ENCODE measurements around the gene REEP6.
"Not testable (repeated sequence)": the region's sequence is repeated elsewhere in the genome, so short reads cannot be mapped to it uniquely, and the experiment has no call there.

Gene REEP6

DNA sequence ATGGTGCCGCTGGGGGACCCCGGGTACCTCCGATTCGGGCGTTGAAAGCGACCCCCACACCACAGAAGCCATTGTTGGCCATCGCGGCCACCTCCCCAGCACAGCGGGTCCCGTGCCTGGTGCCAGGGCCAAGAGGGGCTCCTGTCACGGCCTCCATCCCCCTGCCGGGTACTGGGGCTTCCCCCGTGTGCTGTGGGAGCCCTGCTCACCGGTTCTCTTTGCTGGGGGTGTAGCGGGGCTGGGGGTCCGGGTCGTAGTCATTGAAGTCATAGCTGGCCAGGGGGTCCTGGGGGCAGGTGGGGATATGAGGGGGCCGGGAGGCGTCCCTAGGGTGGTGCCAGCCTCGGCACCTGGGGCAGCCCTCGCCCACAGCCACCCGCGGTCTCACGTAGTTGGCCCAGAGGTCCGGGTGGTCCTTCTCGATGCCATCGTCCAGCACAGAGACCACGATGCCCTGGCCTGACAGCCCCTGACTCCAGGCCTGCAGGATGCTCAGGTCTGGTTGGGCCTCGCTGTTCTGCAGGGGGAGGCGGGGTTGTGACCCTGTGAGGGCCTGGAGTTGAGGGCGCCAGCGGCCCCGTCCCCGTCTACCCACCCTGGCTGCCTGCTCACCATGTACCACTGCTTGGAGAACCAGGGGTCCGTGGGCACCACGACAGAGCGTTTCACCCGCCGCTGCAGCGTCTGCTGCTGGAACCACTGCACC is 3.3 kb upstream of the REEP6 start:
- no peak for DNase-seq
- no peak for ATAC-seq
- H3K4me1 Mint-ChIP-seq: peaks cover 12% of the 10 kb centered on the region
- no peaks in the 10 kb centered on the region for H3K9me3 Mint-ChIP-seq
- H3K4me3 Mint-ChIP-seq: no peak overlapping the region
- H3K36me3 Mint-ChIP-seq (ENCODE audit: low read depth): no peaks in the 10 kb centered on the region
- no peak overlapping the region for H3K27ac Mint-ChIP-seq
- H3K27me3 Mint-ChIP-seq: peaks cover 6% of the 10 kb centered on the region

DNA sequence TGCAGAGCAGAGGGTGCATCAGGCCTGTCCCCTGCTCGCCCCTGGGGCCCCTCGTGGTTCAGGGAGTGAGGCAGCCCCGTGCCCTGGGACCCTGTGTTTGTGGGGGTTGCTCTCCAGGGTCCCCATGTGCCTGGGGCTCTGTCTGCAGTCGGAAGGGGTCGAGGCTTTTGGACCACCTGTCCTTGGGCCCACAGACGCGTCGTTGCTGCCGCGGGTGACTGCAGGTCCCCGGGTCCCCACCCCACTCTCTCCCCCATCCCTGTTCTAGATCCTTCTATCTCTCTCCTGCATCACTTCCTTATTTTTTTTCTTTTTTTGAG is 2.7 kb upstream of the REEP6 start:
- Mint-ChIP-seq H3K4me3 (no peak overlapping the region), H3K4me1 (peaks cover 12% of the 10 kb centered on the region), H3K9me3 (no peaks in the 10 kb centered on the region), H3K36me3 (ENCODE audit: low read depth) (no peaks in the 10 kb centered on the region), H3K27ac (no peak overlapping the region), H3K27me3 (peaks cover 6% of the 10 kb centered on the region)
- no peak for ATAC-seq
- no peak for DNase-seq

DNA sequence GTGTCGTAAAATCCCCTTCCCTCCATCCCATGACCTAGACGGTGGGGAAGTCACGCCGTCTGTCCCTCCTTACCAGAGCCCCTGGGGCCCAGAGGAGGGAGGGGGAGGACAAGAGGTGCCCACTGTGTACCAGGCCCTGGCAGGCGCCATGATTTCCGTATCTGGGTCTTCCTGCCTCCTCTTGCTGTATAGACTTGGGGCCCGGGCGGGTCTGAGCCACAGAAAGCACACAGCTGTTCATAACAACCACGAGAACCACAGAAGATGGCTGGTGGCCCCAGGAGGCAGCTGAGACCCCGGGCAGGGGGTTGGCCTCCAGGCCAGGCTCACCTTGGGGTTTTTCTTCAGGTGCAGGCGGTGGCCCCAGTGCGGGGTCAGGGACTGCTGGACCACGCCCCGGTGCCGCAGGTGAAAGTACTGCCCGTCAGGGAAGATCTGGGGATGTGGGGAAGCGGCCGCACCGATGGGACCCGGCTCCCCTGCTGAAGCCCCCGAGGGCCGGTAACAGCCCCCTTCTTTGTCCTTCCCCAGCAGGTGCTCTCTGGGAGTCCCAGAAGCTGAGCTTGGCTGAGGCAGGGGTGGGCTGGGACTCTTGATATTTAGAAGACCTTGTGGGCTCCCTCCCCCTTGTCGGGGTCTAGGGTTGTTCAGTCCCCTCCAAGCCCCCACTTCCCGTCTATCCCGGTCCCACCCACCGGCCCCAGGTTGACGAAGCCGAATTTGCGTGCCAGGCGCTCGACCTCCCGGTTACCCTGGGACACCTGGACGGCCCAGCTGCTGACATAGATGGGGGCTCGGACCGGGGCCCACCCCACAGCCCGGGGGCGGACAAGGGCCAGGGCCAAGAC is 1.3 kb upstream of the REEP6 start:
- Mint-ChIP-seq H3K27ac (no peak overlapping the region), H3K27me3 (peaks cover 6% of the 10 kb centered on the region), H3K4me3 (no peak overlapping the region), H3K36me3 (ENCODE audit: low read depth) (no peaks in the 10 kb centered on the region), H3K4me1 (peaks cover 12% of the 10 kb centered on the region), H3K9me3 (no peaks in the 10 kb centered on the region)
- no peak for DNase-seq
- ATAC-seq: no peak

DNA sequence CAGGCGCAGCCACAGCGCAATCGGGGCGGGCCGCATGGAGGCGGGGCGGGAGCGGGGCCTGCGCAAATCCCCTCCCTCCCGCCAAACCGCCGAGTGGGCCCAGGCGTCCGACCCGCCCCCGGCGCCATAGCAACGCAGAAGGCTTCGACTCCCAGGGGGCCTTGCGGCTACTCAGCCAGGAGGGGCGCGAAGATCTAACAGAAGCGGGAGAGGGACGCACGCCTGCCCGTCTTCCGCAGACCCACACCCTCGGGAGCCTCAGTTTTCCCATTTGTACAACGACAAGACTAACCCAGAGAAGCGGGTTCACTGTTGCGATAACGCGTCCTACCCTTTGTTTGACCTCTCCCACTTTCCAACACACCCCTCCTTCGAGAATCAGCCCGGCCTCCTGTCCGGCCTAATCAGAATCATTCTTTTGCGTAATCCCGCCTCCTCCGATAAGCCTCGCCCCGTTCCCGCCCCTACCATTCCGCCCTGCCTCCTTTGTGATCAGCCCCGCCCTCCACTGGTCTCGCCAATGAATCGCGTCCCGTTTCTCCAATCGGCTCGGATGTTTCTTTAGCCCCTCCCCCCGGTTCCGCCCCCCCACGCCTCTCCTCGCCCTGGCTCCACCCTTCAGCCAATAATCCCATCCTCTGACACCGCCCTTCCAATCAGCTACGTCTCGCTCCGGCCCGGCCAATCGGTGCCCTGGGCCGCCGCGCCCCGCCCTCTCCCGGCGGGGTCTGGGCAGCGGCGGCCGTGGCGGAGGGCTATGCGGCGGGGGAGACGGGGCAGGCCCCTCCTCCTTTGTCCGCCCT is 469 bp upstream of the REEP6 start, which contains the start of gene PCSK4:
Gene PCSK4 (minus strand): TSS at position 40 of the 803 bp plus-strand sequence. CDS start 4 bp downstream, at position 36.
- peaks cover 6% of the 10 kb centered on the region for H3K27me3 Mint-ChIP-seq
- H3K9me3 Mint-ChIP-seq: no peaks in the 10 kb centered on the region
- H3K4me3 Mint-ChIP-seq: peak within 1 kb of the TSS; percentile 84
- peak; percentile 96 for DNase-seq
- ATAC-seq: peak; percentile 94
- H3K4me1 Mint-ChIP-seq: peaks cover 12% of the 10 kb centered on the region
- H3K27ac Mint-ChIP-seq: peak within 1 kb of the TSS; percentile 94
- H3K36me3 Mint-ChIP-seq (ENCODE audit: low read depth): no peaks in the 10 kb centered on the region

DNA sequence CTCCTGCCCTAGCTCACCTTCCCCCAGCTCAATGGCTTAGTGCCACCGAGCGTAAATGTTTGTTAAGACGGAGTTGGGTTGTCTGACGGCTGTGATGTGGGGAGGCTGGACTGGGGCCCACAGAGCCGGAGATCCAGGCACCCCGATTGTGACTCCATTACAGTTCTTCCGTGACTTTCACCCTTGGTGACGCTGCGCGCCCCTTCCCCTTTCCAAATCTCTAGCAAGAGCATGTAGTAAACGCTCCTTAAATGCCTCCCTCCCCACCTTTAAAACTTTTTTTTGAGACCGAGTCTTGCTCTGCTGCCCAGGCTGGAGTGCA is 829 bp downstream of the REEP6 start:
- Mint-ChIP-seq H3K27ac (peak overlapping the region; percentile 64), H3K4me3 (peak overlapping the region; percentile 71), H3K4me1 (peaks cover 12% of the 10 kb centered on the region), H3K36me3 (ENCODE audit: low read depth) (no peaks in the 10 kb centered on the region), H3K27me3 (peaks cover 6% of the 10 kb centered on the region), H3K9me3 (no peaks in the 10 kb centered on the region)
- ATAC-seq: no peak
- DNase-seq: no peak

DNA sequence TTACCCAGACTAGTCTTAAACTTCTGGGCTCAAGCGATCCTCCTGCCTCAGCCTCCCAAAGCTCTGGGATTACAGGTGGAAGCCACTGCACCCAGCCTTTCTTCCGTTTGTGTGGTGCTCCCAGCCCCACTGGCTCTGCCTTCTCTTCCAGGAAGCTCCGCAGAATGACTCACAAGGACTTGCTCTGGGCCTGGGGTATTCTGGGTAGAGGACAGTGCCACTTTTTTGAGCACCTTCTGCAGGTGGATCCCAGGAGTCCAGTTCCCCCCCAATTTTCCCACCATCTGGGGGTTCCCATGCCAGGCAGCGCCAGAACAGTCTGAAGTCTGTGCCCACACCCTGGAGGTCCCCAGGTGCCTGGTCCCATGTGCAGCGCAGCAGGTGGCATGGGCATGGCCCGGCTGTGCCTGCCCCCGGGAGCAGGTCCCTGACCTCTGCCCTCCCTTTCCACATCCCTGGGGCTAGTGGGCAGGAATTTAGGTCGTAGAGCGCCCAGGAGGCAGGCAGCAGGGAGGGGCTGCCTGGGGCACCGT is 1.6 kb downstream of the REEP6 start:
- DNase-seq: no peak
- peaks cover 12% of the 10 kb centered on the region for H3K4me1 Mint-ChIP-seq
- no peak overlapping the region for H3K4me3 Mint-ChIP-seq
- H3K27ac Mint-ChIP-seq: no peak overlapping the region
- no peaks in the 10 kb centered on the region for H3K9me3 Mint-ChIP-seq
- H3K27me3 Mint-ChIP-seq: peaks cover 6% of the 10 kb centered on the region
- no peak for ATAC-seq
- H3K36me3 Mint-ChIP-seq (ENCODE audit: low read depth): no peaks in the 10 kb centered on the region

DNA sequence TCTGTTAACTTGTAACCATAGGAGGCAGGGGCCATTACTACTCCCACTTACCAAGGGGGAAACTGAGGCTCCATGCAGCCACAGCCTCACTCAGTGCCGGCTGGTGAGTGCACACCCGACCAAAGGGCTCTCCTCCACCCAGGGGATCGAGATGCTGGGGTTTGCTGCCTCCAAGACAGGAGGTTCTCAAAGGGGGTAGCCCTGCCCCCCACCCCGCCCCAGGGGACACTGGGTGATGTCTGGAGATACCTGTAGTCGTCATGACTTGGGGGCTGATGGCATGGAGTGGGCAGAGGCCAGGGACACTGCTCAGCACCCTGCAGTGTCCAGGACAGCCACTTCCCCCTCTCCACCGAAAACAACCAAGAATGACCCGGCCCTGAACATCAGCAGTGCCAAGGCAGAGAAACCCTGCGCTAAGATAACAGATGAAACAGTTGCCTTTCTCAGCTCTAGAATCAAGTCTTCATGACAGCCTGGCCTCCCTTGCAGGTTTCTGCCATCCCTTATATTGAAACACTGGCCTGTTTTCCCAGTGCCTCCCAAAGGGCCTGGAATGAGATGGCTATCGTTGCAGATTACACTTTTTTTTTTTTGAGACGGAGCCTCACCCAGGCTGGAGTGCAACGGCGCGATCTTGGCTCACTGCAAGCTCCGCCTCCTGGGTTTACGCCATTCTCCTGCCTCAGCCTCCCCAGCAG is 3.3 kb downstream of the REEP6 start:
- DNase-seq (no peak), ATAC-seq (no peak)
- Mint-ChIP-seq H3K36me3 (ENCODE audit: low read depth) (no peaks in the 10 kb centered on the region), H3K27me3 (peaks cover 6% of the 10 kb centered on the region), H3K9me3 (no peaks in the 10 kb centered on the region), H3K4me3 (no peak overlapping the region), H3K27ac (no peak overlapping the region), H3K4me1 (peaks cover 11% of the 10 kb centered on the region)

DNA sequence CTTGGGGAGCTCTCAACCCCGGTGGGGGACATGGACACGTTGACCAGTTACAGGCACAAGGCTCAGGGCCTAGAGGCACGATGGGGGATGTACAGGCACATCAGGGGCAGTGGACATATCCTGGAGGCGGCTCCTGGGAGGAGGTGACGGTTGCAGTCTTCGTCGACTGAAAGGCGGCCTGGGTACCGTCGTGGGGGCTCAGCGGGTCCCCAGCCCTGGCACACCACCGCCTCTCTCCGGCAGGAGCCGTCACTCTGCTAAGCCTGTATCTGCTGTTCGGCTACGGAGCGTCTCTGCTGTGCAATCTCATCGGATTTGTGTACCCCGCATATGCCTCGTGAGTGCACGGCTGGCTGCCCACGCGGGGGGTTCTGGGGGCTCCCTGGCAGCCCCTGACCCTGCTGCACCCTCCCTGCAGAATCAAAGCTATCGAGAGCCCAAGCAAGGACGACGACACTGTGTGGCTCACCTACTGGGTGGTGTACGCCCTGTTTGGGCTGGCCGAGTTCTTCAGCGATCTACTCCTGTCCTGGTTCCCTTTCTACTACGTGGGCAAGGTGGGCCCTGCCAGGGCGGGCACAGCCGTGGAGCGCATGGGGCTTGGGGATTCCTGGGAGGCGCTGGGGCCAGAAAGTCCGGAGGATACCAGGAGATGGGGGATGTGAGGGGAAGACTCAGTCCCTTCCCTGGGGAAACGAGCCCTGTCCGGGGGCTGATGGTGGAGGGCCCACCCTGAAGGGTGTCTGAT is 4.2 kb downstream of the REEP6 start:
- H3K27me3 Mint-ChIP-seq: peaks cover 6% of the 10 kb centered on the region
- DNase-seq (no peak), ATAC-seq (no peak)
- no peak overlapping the region for H3K27ac Mint-ChIP-seq
- H3K36me3 Mint-ChIP-seq (ENCODE audit: low read depth): no peaks in the 10 kb centered on the region
- H3K9me3 Mint-ChIP-seq: no peaks in the 10 kb centered on the region
- peaks cover 6% of the 10 kb centered on the region for H3K4me1 Mint-ChIP-seq
- no peak overlapping the region for H3K4me3 Mint-ChIP-seq

DNA sequence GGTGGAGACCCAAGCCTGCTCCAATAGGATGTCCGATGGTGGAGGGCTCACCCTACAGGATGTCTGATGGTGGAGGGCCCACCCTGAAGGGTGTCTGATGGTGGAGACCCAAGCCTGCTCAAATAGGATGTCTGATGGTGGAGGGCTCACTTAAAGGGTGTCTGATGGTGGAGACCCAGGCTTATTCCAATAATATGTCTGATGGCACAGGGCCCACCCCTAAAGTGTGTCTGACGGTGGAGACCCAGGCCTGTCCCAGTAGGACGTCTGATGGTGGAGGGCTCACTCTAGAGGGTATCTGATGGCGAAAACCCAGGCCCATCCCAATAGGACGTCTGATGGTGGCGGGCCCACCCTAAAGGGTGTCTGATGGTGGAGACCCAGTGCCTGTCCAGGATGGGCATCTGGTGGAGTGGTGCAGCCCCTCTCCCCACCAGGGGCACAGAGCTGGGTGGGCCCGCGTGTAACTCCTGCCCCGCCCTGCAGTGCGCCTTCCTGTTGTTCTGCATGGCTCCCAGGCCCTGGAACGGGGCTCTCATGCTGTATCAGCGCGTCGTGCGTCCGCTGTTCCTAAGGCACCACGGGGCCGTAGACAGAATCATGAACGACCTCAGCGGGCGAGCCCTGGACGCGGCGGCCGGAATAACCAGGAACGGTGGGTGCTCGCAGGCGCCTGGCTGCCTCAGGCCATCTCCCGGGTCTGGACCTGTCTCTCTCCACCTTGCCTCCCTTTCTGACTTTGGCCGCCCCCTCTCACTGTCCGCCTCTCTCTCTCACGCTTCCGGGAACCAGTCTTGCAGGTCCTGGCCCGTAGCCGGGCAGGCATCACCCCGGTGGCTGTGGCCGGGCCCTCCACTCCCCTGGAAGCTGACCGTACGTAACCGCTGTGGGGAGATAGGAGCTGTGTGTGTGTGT is 5.1 kb downstream of the REEP6 start:
- Mint-ChIP-seq H3K36me3 (ENCODE audit: low read depth) (no peaks in the 10 kb centered on the region), H3K27me3 (peaks cover 4% of the 10 kb centered on the region), H3K9me3 (no peaks in the 10 kb centered on the region), H3K4me3 (no peak overlapping the region), H3K27ac (no peak overlapping the region), H3K4me1 (peaks cover 3% of the 10 kb centered on the region)
- ATAC-seq (no peak), DNase-seq (no peak)

DNA sequence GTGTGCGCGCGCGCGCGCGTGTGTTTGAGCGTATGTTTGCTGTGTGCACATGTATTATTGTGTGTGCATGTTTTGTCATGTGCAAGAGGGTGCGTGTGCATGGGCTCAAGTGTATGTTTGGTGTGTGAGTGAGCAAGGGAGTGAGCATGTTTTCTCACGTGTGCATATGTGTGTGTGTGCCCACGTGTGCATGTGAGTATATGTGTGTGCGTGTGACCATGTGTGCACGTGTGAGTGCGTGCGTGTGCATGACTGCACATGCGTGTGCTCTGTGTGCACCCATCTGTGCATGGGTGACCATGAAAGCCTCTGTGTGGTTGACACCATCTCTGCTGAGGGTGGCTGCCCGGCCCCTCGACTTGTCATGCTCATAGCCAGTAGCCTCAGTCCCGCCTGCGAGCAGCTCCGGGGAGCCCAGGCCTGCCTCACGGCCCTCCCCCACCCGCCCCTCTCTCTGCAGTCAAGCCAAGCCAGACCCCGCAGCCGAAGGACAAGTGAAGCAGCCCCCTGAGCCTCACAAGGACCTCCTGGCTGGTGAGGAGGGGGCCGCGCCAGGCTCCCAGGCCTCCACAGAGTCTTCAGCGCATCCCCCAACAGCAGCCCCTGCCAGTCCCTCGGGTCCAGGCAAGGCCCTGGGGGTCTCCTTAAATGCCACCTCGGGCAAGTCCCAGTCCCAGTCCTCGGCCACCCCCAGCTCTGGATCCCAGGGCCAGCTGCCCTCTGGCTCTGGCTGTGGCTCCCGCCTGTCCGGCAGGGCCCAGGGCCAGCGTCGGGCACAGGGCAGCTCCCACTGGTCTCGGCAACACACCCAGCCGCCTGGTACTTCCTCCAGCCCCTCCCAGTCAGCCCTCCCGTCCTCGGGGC is 6.0 kb downstream of the REEP6 start:
- no peak overlapping the region for H3K27ac Mint-ChIP-seq
- no peak for DNase-seq
- H3K36me3 Mint-ChIP-seq (ENCODE audit: low read depth): no peaks in the 10 kb centered on the region
- no peak for ATAC-seq
- H3K9me3 Mint-ChIP-seq: no peaks in the 10 kb centered on the region
- H3K4me1 Mint-ChIP-seq: no peaks in the 10 kb centered on the region
- peaks cover under 1% of the 10 kb centered on the region for H3K27me3 Mint-ChIP-seq
- H3K4me3 Mint-ChIP-seq: no peak overlapping the region

DNA sequence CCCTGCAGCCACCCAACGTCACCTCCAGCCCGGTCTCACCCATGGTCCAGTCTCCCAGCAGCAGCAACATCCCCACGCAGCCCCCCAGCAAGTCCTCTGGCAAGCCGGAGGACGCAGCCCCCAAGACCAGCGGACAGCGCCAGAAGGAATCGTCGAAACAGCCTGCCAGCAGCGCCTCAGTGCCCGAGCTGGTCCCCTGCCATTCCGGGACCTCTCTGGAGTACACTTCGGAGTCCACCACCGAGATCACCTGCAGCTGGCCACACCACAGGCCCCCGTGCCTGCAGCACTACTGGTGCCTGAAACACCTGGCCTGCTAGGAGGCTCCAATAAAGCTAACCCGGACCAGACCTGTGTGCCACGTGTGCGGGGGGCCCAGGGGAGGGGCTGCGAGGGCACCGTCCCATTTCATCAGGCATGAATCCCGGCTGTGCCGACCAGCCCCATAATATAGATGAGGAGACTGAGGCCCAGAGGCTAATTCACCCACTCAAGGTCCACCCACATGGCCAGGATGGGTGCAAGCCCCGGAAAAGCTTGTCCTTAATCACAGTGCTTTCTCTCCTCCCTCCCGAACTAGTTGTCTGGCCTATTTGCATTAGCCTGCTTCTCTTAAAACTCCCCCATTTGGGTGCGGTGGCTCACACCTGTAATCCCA is 6.7 kb downstream of the REEP6 start:
- no peaks in the 10 kb centered on the region for H3K36me3 Mint-ChIP-seq (ENCODE audit: low read depth)
- no peak overlapping the region for H3K4me3 Mint-ChIP-seq
- DNase-seq: no peak
- H3K27ac Mint-ChIP-seq: no peak overlapping the region
- peaks cover 2% of the 10 kb centered on the region for H3K27me3 Mint-ChIP-seq
- H3K9me3 Mint-ChIP-seq: no peaks in the 10 kb centered on the region
- no peak for ATAC-seq
- peaks cover 2% of the 10 kb centered on the region for H3K4me1 Mint-ChIP-seq

DNA sequence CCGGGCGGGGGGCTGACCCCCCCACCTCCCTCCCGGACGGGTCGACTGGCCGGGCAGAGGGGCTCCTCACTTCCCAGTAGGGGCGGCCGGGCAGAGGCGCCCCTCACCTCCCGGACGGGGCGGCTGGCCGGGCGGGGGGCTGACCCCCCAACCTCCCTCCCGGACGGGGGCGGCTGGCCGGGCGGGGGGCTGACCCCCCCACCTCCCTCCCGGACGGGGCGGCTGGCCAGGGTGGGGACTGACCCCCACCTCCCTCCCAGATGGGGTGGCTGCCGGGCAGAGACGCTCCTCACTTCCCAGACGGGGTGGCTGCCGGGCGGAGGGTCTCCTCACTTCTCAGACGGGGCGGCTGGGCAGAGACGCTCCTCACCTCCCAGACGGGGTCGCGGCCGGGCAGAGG is 8.2 kb downstream of the REEP6 start:
- not testable (repeated sequence) for ATAC-seq, H3K9me3 Mint-ChIP-seq

More for the DNA sequence above, 8.2 kb downstream of the REEP6 start:
- not testable (repeated sequence) for H3K27ac Mint-ChIP-seq; H3K4me1 Mint-ChIP-seq; H3K36me3 Mint-ChIP-seq (ENCODE audit: low read depth); H3K27me3 Mint-ChIP-seq; H3K4me3 Mint-ChIP-seq; DNase-seq
